Vagina (tissue), 2 donors: ENCODE results near the gene B4GALT6.

Experiments used
- CTCF ChIP-seq, 3 experiments: fragments of 450-650 bp in 2 of 3; fragments of 200-600 bp in 1 of 3; sonication (generic) in 1 of 3; IDR thresholded peaks; one replicate each; pipeline ENCODE4 v1.5.1; 2017 to 2019; ENCODE audit warnings: antibody characterized with exemption in 3 of 3, mild to moderate bottlenecking in 2 of 3, moderate library complexity in 2 of 3
- POLR2A ChIP-seq, 2 donors: fragments of 450-650 bp; IDR thresholded peaks; one replicate each; pipeline ENCODE4 v1.6.1; 2017; ENCODE audit warnings: antibody characterized with exemption in 2 of 2, mild to moderate bottlenecking in 2 of 2, moderate library complexity in 2 of 2

- TF ChIP-seq POLR2A (IDR thresholded peaks at IDR 0.05) (no peak), CTCF (IDR thresholded peaks at IDR 0.05) (no peak)
Observed at GRCh38 chr18:31586616-31587015, 97.8 kb downstream of the B4GALT6 start.
